HL-60 (cell line): ENCODE results near the gene FAM83B.

ENCODE experiments used
- DNase-seq, 2 experiments: peaks; one replicate each; pipeline ENCODE4 v3.0.0-alpha.2; 2010 to 2020; ENCODE audit warnings: low read depth in 1 of 2, low spot score in 1 of 2
- H3K27ac ChIP-seq: fragments of 250-450 bp; sonication (Bioruptor Pico); replicated peaks from 2 replicates; pipeline ENCODE4 v1.5.1; 2020; ENCODE audit warnings: mild to moderate bottlenecking, moderate library complexity
- H3K27me3 ChIP-seq: fragments of 250-450 bp; sonication (Bioruptor Pico); 2 replicates; pipeline ENCODE4 v1.5.1; 2021; ENCODE audit warnings: mild to moderate bottlenecking, moderate library complexity; ENCODE audit not compliant: insufficient read depth, poor library complexity, severe bottlenecking
- H3K4me3 ChIP-seq: replicated peaks from 2 replicates; pipeline ENCODE4 v1.5.1; 2011; ENCODE audit warnings: mild to moderate bottlenecking, control low read depth, low read length; ENCODE audit not compliant: insufficient read depth
- CTCF ChIP-seq: IDR thresholded peaks from one replicate; pipeline ENCODE4 v1.5.1; 2011; ENCODE audit warnings: low read length, control low read depth, inconsistent platforms; ENCODE audit not compliant: insufficient read depth
- GABPA ChIP-seq: IDR thresholded peaks from 2 replicates; pipeline ENCODE4 v1.6.1; 2012; ENCODE audit warnings: low read depth
- POLR2AphosphoS5 ChIP-seq: IDR thresholded peaks from 2 replicates; pipeline ENCODE4 v1.6.1; 2012; ENCODE audit warnings: low read depth
- REST ChIP-seq: IDR thresholded peaks from 2 replicates; pipeline ENCODE4 v1.6.1; 2012; ENCODE audit warnings: low read depth; ENCODE audit not compliant: insufficient replicate concordance
- SPI1 ChIP-seq: IDR thresholded peaks from 2 replicates; pipeline ENCODE4 v1.6.1; 2012; ENCODE audit warnings: low read depth, mild to moderate bottlenecking, borderline replicate concordance

The FAM83B gene

GRCh38 chr6:54860739-54861138 lies 14.2 kb downstream of the FAM83B start:
- H3K27ac ChIP-seq: no peak overlapping the region
- no peak for TF ChIP-seq REST
- no peak for TF ChIP-seq POLR2AphosphoS5
- no peak for TF ChIP-seq CTCF
- no peak for TF ChIP-seq GABPA
- TF ChIP-seq SPI1: no peak
- no peaks in the 10 kb centered on the region for H3K27me3 ChIP-seq
- no peak for DNase-seq
- H3K4me3 ChIP-seq: no peak overlapping the region

GRCh38 chr6:54861905-54862616 lies 15.5 kb downstream of the FAM83B start:
- no peak overlapping the region for H3K27ac ChIP-seq
- H3K27me3 ChIP-seq: no peaks in the 10 kb centered on the region
- DNase-seq: no peak
- TF ChIP-seq POLR2AphosphoS5: no peak
- H3K4me3 ChIP-seq: no peak overlapping the region

GRCh38 chr6:54864272-54864671 lies 17.7 kb downstream of the FAM83B start:
- no peaks in the 10 kb centered on the region for H3K27me3 ChIP-seq
- no peak overlapping the region for H3K4me3 ChIP-seq
- no peak overlapping the region for H3K27ac ChIP-seq
- DNase-seq: no peak
- TF ChIP-seq GABPA (no peak), CTCF (no peak), SPI1 (no peak), REST (no peak), POLR2AphosphoS5 (no peak)

- no peak for TF ChIP-seq SPI1
- Histone ChIP-seq H3K27ac (no peak overlapping the region), H3K4me3 (no peak overlapping the region), H3K27me3 (no peaks in the 10 kb centered on the region)
- DNase-seq: no peak
Observed at GRCh38 chr6:54865091-54865631, 18.6 kb downstream of the FAM83B start.

GRCh38 chr6:54868556-54868955 lies 22.0 kb downstream of the FAM83B start:
- no peaks in the 10 kb centered on the region for H3K27me3 ChIP-seq
- no peak overlapping the region for H3K4me3 ChIP-seq
- DNase-seq: no peak
- no peak overlapping the region for H3K27ac ChIP-seq
- no peak for TF ChIP-seq GABPA
- TF ChIP-seq SPI1: no peak
- no peak for TF ChIP-seq REST
- TF ChIP-seq POLR2AphosphoS5: no peak
- no peak for TF ChIP-seq CTCF
